VCaP (cell line): Measurements from ENCODE around the gene AGBL1.

ENCODE experiments used
- H3K27ac ChIP-seq: fragments of 450-650 bp; 2 replicates; pipeline ENCODE4 v1.5.1; 2017
- TF ChIP-seq, protein P1 (sequence below): fragments of 450-650 bp; conservative IDR thresholded peaks from 2 replicates; pipeline ENCODE4 v1.5.1; 2017; ENCODE audit warnings: mild to moderate bottlenecking, moderate library complexity

The AGBL1 gene

DNA sequence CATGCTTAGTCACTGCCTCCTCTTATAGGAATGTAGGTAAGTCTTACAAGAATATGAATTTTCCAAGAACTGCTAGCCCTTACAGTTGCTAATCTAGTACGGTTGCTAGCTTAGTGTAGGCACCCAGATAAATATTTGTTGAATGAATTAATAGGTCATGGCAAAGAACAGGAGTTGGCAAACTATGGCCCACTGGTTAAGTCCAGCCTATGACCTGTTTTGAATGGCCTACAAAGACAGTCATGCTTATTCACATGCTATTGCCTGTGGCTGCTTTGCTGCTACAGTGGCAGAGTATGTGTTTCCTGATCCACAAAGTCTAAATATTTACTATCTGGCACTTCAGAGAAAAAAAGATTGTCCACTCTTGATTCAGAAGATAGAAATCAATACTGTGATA is 631.8 kb downstream of the AGBL1 start:
- H3K27ac ChIP-seq, result no peak overlapping the region
- TF ChIP-seq, protein P1, sequence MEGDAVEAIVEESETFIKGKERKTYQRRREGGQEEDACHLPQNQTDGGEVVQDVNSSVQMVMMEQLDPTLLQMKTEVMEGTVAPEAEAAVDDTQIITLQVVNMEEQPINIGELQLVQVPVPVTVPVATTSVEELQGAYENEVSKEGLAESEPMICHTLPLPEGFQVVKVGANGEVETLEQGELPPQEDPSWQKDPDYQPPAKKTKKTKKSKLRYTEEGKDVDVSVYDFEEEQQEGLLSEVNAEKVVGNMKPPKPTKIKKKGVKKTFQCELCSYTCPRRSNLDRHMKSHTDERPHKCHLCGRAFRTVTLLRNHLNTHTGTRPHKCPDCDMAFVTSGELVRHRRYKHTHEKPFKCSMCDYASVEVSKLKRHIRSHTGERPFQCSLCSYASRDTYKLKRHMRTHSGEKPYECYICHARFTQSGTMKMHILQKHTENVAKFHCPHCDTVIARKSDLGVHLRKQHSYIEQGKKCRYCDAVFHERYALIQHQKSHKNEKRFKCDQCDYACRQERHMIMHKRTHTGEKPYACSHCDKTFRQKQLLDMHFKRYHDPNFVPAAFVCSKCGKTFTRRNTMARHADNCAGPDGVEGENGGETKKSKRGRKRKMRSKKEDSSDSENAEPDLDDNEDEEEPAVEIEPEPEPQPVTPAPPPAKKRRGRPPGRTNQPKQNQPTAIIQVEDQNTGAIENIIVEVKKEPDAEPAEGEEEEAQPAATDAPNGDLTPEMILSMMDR, result no peak

GRCh38 chr15:86714241-86714640 is 634.6 kb downstream of the AGBL1 start:
- H3K27ac ChIP-seq, result no peak overlapping the region
- TF ChIP-seq, protein P1, result no peak

- TF ChIP-seq, protein P1, result no peak
- H3K27ac ChIP-seq, result no peak overlapping the region
These were observed 646.0 kb downstream of the AGBL1 start for GRCh38 chr15:86725628-86726027.

DNA sequence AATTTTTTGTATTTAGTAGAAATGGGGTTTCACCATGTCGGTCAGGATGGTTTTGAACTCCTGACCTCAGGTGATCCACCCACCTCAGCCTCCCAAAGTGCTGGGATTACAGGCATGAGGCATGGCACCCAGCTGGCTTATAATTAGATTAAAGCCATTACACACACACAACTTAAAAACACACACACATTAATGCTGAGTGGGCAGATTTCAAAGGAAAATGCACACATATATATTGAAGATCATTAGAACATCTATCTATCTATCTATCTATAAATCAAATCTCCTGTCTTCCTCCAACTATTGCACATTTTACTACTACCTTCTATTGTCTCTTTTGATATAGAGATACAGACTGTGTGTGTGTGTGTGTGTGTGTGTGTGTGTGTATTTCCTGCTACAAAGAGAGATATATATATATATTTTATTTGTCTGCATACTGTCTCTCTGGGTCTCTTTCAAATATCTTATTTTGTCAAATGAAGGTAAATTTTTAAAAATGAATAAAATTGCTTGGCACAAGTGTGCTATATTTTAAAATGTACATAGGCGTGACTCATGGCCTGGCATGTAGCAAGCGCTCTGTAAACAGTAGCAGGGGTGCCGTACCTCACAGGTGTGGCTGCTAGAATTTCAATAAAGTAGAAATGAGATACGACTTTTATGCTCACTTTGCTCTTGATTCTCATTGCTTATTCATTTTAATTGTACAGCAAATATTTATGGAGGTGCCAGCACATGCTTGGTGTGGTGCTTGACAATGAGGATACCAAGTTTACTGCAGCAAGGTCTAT is 655.8 kb downstream of the AGBL1 start:
- TF ChIP-seq, protein P1, result no peak
- H3K27ac ChIP-seq, result no peak overlapping the region

DNA sequence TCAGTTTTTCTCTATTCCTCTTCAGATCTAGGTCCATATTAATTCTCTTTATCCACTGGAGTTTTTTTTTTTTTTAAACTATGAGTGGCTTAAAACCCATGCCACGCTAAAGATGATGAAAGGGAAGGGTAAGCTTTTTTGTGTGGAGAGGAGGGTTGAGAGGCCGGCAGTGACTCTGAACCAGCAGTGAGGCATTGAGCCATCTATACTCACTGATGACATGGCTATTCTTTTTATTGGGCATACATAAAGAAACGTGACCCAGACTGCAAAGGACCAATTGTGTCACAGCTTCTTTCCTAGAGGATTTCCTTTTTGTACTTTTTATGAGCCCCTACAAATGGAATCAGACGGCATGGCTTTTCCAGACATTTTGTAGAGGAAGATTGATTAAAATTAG is 662.2 kb downstream of the AGBL1 start:
- no peak overlapping the region for H3K27ac ChIP-seq
- TF ChIP-seq, protein P1, result no peak

DNA sequence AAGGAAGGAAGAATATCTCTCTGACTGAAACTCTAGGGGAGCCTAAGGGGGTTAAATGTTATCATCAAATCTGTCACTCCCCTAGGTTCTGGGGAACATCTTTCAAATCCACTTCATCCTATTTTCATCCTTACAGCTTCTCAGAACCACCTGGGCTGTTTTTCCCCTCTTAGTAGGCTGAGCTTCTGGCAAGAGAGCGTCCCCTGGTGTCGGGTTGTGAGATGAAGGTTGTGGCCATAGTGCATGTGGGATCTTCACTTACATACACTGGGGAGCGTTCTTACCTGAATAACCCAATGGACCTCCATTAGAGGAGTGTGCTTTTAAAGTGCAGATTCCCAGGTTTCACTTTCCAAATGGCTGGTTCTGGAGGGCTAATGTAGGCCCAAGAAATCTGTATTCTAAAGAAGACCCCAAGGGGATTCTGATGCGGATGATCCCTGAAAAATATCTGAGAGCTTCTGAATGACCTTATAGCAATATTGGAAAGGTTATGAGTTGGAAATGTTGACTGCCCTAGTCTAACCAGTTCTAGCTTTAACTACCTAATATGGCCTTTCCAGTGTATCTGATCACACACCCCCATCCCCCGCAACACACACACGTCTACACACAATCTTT is 663.7 kb downstream of the AGBL1 start:
- H3K27ac ChIP-seq, result no peak overlapping the region
- TF ChIP-seq, protein P1, result peak; percentile 92

DNA sequence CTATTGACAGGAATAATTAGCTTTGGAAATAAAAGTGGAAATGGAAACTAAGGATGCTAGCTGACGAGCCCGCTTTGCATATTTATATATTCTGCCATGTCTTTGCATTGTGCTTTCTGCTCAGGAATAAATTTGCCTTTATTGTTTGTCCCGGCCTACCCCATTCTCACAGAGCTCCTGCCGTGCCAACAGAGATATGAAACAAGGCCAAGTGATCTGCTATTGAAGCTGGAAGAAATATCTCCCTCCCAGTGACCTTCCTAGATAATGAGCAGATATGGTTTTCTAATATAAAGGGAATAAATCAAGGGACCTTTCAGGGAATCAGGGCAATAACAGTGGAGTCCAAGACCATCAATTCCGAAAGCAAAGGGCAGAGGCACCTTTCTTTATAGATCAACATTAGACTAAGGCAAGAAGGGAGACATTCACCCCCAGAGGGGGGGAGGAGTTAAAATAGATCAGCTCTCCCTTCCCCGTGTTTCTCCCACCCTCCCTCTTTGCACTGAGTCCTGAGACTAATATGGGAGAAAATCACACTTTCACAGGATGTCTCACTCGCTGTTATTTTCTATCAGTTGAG is 664.6 kb downstream of the AGBL1 start:
- TF ChIP-seq, protein P1, result no peak
- H3K27ac ChIP-seq, result no peak overlapping the region
